Embryonic facial prominence (tissue), 1 donor: ENCODE results near the gene CREB3L2.
A peak's percentile ranks its signal among the peaks of the same experiment; 100 is the strongest.
"Not testable (repeated sequence)": the region's sequence is repeated elsewhere in the genome, so short reads cannot be mapped to it uniquely, and the experiment has no call there.

ENCODE experiments used
- DNase-seq: peaks from one replicate; pipeline ENCODE4 v3.0.0-alpha.2; 2016; ENCODE audit errors: extremely low spot score

The CREB3L2 gene

DNA sequence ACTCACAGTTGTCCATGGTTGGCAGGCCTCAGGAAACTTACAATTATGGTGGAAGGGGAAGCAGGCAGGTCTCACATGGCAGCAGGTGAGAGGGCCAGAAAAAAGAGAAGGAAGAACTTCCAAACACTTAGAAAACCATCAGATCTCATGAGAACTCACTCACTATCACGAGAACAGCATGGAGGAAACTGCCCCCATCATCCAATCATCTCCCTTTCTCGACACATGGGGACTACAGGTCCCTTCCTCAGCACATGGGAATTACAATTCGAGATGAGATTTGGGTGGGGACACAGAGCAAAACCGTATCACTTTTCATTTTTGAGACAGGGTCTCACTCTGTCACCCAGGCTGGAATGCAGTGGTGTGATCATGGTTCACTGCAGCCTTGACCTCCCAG, 12.3 kb upstream of the CREB3L2 start:
- not testable (repeated sequence) for DNase-seq

DNA sequence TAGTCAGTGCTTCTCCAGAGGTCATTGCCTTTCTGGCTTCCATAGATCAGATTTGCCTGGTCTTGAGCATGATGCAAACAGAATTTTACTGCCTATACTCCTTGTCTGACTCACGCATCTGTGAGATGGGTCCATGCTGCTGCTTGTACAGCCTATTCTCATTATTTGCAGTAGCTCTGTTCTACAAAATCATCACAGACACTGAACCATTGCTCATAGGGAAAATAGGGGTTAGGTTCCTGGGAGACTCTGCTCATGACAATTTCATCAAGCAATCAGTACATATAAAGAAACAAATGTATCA, 7.4 kb upstream of the CREB3L2 start:
- DNase-seq: no peak

DNA sequence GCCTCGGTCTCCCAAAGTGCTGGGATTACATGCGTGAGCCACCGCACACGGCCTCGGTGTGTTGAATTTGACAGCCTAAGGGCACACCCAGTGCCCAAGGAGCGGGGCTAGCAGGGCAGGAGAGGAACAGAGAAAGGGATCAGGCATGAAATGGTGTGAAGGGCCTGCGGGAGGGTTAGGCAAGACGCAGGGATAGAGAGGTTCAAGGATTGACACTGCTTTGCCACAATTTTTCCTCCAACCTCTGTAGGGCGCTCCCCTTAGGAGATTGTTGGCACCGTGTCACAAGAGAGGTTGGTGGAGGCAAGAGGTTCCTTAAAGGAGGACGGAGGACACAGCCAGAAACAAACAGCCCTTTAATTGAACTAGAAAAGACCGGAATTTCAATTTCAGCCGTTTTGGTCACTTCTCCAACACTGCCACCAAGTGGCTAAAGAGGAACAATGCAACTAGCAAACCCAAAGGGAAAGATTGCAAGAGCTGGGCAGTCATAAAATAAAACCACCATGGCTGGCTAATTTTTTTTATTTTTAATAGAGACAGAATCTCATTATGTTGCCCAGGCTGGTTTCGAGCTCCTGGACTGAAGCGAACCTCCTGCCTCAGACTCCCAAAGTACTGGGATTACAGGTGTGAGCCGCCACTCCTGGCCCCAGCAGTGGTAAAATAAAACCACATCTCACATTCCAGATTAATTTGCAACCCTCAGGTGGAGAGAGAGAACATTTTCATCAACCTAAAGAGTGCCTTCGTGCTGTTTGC, 6.9 kb upstream of the CREB3L2 start:
- DNase-seq: peak; percentile 68

DNA sequence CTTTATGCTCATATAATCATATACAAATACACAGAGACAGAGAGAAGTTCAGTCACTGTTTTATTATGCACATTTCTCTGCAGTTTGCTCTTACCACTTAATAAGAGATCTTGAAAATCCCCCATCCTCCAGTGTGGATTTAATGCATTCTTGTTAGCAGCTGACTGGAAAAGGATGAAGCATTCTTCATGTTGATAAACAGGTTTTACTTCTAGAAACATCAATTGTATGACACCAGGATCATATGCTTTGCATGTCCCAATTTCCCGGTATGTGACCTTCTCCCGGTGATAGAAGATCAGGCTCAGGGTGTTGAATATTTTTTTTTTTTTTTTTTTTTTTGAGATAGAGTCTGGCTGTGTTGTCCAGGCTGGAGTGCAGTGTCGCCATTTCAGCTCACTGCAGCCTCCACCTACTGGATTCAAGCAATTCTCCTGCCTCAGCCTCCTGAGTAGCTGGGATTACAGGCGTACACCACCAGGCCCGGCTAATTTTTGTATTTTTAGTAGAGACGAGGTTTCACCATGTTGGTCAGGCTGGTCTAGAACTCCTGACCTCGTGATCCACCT, 6.2 kb upstream of the CREB3L2 start:
- DNase-seq: no peak

DNA sequence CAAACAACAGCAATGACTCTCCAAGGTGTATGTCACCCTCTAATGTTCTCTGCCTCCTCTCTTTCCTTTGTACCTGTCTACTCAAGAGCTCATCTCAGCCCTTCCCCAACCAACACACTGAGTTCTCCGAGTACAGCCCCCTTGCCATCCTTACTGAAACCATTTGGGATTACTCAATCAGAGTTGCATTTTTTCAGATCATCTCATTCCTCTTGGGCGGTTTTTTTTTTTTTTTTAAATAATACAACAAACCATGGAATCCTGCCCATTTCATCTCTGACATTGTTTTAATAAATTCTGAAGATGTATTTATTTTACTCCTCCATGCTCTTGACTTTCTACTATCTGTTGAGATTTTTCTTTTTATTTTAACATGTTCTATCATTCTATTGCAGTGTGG, 4.2 kb upstream of the CREB3L2 start:
- no peak for DNase-seq

DNA sequence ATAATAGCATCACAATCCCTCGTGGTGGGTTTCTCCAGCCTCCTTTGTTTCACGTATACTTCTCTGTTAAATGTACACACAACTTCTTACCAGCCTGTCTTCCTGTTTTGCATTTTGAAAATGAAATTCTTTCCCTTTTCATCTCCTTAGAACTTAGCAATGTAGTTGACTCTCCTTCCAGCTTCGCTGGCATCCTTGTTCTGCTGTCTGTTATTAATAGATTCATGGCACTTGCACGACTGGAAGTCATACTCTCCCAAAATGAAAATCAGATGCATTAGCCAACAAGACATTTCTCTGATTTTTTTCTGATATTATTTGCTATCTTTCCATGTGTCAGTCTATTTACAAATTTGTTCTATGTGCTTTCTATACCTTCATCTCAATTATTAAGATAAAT, 3.0 kb upstream of the CREB3L2 start:
- no peak for DNase-seq

DNA sequence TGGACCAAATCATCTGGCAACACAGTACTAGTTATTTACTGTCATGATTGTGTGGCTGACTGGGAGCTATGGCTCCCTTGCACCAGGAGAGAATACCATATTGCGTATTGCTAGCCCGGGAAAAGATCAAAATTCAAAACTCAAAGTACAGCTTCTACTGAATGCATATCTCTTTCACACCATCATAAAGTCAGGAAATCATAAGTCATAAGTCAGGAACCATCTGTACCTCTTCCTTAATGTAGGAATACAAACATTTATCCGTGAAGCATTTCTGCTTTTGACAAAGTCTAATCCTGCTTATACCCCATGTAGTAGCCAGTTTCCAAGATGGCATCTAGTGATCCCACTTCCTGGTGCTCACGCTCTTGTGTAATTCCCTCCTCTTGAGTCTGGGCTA, 2.2 kb upstream of the CREB3L2 start:
- DNase-seq: no peak

DNA sequence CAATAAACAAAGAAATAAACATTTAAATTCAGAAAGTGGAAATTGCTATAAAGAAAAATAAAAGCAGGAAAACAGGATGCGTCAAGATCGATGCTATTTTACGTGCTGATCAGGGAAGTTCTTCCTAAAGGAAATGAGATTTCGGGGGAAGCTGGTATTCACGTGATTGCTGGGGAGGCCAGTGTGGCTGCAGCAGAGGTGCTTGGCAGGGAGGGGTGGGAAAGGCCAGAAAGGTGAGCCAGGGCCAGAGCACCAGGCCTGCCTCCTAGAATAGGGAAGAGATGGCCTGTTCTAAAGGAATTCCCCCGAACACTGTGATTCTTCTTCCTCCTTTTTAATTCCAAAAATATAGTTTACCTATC, 923 bp upstream of the CREB3L2 start:
- no peak for DNase-seq

DNA sequence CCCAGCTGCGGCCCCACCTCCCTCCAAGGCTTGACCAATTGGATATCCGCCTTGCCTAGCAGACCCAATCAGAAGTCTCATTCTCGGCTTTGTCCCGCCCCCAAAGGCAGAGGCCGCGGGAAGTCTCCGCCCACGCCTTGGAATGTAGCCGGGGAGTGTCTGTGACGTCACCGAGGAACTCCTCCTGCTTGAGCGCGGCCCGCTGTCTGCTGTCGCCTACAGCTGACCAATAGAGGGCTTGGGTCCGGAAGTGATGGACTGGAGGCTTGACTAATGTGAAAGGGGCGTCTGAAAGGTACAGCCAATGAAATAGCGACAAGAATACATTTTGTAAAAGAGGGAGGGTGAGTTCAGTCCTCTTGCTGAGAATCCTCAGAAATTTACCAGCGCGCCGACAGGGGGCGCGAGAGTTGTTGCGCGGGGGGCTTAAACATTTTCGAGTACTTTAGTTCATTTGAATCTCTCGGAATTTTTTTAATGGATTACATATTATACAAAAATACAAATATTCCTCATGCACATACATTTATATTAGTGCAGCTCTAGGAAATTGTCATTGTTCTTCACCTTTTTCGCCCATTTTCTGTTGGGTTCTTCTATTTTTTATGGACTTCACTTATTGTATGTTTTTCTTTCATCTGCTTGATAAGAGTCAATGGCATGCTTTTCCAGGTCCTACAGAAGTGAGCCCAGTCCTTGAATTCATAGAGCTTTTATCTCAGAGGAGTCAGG, 376 bp upstream of the CREB3L2 start:
- peak; percentile 100 for DNase-seq

DNA sequence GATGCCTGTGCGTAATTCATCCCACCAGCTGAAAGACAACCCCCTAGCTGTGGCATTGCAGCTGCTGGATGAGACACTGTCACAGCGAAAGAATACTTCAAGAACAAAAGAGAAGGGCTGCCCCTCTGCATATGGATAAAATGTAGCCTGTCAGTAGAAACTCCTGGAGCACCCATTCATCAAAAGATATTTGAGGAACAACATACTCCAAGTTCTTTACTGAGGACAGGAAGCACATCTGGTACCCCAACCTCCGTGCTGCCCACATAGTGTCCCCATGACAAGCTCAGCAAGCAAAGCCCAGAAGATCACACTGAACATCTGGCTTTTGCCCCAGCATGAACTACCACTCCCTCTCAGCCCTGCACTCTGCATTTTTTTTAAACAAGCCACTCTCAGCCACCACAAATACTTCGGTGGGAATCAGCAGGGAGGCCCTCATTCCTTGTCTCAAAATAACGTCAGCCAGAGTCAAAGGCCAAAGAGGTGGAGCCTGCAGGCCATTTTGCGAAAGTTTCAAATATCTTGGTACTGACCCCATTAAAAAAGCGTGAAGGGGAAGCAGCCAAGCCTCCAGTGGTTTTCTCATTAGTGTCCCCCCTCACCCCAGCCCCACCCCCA, 1.7 kb downstream of the CREB3L2 start:
- DNase-seq: no peak

DNA sequence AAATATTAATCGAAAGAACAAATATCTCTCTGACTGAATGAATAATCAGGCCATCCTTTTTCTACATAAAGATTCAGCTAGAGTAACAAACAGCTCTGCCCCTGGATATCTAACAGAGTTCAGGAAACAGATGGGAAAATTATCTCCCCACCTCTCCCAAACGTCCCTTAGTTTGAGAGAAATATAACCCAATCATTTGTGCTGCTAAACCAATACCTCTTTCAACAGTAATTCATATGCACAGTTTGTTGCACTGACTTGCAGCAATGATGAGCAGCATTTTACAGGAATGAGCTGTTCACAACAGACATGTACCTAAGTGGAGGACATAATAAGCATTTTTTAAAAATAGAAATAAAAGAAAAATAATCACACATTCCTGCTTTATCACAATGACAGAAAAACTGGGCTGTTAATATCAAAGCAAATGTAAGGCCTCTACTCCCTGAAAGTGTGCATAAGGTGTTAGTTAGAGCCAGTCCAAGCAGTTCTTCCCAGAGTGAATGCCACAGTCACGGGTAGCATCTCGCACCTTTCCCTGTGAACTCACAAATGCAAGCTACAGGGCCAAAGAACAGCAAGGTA, 2.3 kb downstream of the CREB3L2 start:
- DNase-seq: no peak

DNA sequence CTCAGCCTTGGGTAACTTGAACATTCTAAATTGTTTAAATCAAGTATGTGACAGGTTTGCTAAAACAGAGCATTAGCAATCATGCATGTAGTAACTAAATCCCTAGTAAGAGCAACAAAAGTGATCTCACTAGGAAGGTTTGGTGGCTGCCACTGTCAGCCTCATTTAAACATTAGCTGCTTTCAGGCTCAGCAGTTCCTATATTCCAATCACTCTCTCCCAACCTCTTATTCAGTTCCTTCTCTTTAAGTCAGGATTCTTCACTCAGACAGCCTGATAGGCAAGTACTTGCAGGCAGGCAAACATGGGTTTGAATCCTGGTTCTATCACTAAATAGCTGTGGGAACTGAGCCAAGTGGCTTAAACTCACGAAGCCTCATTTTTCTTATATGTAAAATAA, 3.6 kb downstream of the CREB3L2 start:
- DNase-seq: no peak

DNA sequence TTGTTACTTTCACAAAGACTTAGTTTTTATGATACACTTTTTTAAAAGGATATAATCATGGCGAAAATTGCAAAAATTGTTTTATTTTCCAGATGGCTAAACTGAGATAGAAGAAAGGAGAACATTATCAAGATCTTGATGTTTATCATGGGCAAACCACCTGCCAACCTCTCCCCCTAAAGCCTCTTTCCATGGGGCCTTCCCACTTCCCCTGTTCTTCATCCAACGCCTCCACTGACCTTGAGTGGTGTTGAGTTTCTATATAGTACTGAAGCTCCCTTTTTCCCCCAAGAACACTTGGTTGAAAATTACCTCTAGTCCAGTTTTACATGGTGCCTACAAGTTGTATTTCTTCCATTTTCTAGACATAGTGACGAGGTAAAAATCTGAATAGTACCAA, 5.0 kb downstream of the CREB3L2 start:
- DNase-seq: no peak

DNA sequence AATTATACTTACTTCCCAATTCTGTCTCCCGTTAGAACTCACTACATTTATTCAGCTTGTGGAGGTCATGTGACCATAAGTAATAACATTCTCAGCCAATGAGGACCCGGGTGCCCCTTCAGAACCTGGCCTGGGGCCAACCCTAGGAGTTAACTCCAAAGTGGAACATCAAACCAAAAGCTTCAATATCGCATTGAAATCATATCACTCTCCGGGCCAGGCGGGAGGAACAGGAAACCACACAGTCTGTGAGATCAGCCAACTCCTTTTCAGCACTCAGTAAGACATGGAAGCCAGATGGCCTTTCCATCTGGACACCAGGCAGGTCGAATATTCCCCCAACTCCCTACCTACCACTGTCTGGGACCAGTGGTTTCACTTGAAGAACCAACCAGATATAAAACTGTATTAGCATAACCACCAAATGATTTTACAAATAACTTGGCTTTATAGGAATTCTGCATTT, 5.5 kb downstream of the CREB3L2 start:
- no peak for DNase-seq

DNA sequence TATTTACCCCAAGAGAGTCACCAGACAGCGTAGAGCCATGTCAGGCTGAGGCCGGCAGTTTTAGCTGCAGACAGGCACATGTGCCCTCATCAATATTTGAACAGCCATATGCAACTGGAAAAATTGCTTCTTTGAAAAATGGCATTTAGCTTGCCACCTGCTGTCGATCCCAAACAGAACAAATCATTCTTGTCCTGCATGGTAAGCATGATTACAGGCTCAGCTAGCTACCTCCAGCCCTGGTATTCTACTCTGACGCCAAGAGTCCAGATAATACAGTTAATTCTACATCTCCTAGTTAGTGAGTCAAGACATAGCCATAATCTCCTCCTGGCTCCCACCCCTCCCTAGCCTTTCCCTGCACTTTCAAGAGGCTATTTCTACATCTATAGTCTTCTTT, 7.7 kb downstream of the CREB3L2 start:
- DNase-seq: no peak

DNA sequence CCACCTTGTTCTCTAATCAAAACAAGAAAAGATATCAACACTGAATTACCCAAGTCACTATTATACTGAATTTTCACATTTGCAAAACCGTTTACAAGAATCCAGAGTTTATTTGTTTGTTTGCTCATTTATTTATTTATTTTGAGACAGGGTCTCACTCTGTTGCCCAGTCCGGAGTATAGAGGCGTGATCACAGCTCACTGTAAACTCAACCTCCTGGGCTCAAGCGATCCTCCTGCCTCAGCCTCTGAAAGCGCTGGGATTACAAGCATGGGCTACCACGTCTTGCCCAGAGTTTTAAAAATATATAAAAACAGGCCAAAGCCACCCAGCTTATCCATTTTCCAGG, 8.5 kb downstream of the CREB3L2 start:
- DNase-seq: no peak

DNA sequence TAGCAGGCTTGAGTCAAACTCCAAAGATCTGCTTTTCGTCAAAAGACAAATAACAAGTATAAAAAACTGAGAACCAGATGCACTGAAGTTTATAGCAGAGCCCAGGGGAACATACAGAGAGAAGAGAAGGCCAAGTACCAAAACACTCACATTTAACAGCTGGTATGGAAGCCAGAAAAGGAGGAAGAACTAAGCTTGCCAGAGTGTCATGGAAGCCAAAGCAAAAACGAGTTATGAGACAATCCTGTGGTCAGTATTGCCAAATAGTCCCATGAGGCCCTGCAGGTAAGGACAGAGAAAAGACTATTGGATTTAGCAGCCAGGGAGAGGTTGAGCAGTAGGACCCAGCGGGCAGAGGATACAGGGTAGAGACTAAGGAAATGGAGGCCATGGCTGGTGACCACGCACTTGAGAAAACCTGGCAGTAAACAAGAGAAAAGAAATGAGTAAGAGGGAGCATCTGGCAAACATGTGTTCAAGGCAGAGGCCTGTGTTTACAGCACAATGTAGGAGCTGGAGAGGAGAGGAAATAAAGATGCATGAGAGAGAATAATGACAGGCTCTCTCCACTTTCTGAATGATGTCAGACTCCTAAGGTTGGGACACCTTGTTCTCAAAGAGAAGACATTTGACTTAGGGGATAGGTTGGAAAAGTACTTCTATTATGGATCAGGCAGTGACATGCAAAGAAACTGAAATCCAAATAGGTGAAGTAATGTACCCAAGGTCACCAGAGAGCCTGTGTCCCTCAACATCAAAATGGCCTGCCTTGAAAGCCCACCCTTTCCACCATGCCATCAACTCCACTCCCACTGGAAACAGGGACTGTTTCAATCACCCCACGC, 9.1 kb downstream of the CREB3L2 start:
- DNase-seq: peak; percentile 55

DNA sequence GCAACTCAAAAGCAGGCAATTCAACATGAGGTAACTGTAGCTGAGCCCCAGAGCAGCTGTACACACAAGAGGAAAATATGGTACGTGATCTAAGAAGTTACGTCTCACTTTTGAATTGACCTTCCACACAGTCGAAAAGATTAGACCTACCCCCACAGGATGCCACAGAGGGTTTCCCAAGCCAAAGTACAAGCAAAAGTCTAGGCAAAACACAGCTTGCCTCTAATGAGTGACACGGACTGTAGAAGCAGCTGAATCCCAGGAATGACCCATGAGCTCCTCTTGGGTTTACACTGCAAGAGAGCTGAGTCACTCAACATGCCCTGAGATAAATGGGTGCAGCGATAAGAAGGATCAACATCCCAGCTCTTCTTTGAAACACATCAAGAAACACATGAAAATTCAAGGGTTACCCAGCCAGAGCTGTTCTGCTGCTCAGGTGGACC, 9.8 kb downstream of the CREB3L2 start:
- no peak for DNase-seq

DNA sequence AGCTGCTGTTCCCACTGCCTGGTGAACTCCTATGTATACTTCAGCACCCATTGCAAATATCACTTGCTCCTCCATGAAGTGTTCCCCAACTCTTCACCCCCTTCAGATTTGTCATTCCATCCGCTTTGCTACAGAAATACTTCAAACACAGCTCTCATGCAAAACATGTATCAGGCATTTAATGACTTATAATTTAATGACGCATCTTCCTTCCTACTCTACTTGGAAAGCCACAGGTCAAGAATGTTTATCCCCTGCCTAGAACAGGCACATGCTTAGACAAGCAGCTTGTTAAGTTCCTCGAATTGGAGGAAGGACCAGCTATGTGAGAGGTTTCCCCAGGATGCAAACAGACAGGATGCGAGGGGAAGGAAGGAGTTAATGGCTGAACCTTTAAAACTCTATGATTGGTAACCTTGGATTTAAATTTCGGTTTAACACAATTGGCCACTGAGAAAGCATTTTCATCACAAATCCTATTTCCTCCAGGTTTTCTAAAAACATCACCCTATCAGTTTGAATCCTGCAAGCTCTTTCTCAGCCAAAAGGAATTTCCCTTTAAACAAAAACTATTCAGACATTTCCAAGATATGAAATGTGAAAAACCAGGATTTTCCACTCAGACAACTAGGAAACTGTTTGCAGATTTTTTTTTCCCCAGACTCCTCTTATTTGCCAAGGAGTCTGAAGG, 11.5 kb downstream of the CREB3L2 start:
- peak; percentile 73 for DNase-seq

DNA sequence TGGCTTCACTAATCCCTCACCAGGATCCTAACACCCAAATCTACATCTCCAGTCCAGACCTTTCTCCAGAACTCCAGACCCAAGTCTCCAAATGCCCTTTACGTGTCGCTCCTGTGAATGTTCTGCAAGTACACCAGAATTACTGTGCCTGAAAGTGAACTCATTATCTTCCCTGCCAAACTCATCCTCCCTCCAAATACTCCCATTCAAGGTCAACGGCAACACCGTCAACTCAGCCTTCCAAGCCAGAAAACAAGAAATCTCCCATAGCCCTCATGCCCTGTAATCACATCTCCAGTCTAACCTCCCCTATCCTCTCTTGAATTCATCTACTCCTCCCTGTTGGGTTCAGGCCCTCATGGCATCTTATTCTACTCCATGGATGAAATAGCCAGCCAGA, 12.3 kb downstream of the CREB3L2 start:
- DNase-seq: no peak

DNA sequence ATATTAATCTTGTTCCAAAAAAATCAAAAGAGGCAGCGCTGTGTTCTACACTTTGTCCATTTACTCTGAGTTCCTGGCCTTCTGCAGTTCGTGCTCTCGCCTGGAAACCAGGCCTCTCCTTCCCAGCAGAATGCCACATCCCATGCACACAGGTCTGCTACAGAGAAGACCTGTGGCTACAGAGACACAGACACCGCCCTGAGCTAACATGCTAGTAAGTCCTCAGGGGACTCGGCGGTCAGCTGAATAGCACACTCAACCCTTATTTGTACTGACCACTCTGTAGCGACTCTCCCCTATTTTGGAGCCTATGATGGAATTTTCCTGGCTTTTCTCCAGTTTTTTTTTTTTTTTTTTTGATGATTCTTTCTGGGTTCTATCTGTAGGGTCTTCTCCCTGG, 12.8 kb downstream of the CREB3L2 start:
- DNase-seq: no peak
